GM21528 (cell line): Measurements from ENCODE around the gene WDR1.

ENCODE experiments used
- ATAC-seq: cut with Tn5 transposase; IDR thresholded peaks from one replicate; pipeline ENCODE4 v1.9.1; 2021; ENCODE audit warnings: mild to moderate bottlenecking, moderate library complexity; ENCODE audit not compliant: unreplicated experiment, low FRiP score

WDR1 gene

DNA sequence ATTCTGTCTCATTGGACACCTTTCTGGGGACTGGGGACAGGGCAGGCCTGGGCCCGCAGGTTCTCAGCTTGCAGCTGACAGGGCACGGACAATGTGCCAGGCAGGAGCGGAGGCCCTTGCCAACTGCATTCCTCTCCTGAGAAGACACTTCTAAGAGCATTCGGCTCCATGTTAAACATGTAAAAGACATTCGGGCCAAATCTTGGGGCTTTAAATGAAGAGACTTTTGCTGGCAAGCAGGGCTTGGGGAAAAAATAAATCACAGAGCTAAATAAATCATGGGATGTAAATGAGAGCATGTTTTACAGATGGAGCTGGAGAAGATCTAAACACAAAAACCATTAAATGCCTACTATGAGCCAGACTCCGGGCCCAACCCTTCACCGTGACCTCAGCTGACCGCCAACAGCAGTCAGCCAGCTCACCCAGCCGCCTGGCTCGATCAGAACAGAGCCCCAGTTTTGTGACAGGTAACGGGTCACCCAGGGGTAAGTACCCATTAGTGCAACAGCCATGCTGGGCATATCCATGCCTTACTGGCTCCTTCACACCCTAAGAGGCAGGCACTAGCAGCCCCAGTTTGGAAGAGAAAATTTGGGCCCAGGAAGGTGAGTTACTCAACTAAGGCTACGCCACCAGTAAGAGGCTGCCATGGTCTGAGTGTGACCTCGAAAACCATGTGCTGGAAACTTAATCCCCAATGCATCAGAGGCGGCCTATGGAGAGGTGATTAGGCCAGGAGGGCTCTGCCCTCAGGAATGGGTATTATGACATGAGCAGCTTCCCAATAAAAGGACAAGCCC lies 14.7 kb downstream of the WDR1 start:
- no peak for ATAC-seq

DNA sequence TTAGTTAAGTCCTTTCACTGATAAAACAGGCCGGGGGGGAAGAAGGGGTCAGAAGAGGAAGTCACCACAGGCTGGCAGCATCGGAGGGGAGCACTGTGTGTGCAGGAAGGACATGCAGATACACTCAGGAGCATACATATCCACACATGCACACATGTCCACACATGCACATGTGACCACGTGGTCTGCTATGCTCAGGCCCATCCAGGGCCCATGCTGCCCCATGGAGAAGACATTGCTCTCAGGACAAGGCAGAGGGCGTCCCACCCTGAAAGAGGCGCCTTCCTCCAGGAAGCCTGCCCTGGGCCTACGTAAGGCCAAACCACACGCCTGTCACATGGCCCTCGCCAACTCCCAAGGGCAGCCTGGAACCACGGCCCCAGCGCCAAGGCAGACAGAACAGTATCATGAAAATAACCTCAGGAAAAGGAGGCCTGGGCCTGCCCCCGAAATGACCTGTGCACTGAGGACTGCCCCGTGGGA lies 15.8 kb downstream of the WDR1 start:
- ATAC-seq, result no peak

DNA sequence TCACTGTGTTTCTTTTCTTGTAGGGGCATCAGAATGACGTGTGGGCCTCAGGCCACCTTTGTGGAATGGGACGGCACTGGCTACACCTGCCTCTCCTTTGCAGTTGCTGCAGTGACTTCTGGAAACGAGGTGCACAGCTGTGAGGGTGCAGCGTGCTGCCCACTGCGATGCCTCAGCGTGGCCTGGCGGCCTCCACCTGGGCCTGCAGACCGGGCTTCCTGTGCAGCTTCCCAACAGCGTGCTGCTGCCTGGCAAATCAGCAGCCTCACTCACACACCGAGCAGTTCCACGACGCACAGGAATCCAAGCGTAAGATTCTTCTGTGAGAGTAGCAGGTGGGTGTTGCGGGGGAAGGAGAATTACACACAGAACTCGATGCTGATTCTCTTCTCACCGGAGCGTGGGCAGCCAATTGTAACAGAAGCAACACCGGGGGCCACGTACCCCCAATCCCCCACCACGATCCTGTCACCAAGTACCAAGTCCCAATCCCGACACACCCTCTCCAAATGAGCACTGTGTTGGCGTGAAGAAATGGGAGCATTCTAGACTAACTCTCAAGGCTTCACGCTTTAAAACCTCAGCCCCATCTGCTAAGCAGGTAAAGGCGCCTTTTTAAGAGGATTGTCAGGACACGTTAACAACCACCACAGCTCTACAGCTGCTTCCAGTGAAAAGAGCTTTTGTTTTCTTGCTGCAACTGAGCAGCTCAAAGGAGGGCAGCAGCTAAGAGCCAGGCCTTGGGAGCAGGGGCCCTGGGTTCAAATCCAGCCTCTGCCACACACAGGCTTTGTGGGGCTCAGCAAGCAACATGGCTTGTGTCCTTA lies 16.9 kb downstream of the WDR1 start:
- no peak for ATAC-seq

DNA sequence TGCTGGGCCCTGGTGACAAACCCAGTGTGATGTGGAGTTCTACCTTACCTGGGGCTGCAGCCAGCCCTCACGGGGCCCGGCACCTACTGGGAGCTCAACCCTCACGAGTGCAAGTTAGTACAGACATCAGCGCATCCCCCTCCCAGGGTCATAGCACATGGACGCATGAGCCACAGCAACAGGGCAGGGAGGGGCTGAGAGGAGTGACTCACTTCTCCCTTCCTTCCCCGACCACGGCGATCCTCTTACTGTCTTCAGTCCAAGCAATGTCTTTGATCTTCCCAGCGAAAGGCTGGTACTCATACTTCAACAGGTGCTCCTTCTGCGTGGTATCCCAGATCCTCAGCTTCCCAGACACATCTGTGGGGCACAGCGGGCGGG lies 17.8 kb downstream of the WDR1 start:
- ATAC-seq, result no peak

DNA sequence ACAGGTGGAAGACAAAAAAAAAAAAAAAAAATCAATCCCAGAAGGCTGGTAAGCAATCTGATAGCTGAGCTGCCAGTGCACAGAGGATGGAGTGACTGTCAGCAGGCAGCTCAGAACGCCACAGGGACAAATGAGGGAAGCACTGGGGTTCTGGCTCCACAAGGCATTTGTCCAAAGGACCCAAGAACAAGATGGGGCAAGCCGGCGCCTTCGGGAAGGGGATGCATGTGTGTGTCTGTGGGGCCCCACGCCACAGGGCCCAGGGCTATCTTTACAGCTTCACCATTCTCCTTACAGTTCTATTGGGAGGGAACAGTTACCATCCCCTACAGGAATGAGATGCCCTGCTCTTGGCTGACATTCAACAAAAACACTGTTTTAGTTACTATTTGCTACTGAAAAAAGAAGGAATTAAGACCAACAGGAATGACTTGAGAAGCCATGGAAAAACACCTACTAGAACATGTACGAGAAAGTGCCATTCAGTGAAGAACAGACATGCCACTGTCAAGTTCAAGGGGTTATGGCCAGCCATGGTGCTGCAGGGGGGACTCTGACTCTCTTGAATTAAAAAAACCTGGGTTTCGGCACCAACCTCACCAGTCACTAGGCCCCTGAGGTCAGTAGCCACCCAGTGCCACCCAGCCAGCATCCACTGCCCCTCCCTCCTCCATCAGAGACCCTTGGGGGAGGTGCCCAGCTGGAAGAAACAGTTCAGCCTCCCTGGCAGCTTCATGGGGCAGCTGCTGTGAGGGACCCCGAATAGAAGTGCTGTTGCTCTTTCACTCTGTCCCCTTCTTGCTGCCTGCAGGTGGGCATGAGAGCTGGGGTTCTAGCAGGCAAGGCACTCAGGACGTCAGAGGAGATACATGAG lies 18.5 kb downstream of the WDR1 start:
- no peak for ATAC-seq

DNA sequence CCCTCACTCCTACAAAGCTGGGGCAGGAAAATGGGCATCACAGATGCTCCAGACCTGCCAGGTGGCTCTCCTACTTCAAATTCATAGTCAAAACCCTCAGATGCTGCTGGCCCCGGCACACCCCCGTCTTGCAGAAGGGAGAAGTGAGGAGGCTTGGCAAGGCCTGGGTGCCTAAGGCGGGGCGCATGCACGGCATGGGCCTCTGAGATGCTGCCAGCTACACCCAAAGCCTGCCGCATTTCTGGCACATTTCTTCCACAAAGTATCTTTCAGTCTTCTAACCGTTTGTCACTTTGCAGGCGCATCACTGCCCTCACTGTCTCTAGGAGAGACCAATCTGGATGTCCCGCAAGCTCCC lies 19.6 kb downstream of the WDR1 start:
- ATAC-seq, result no peak

DNA sequence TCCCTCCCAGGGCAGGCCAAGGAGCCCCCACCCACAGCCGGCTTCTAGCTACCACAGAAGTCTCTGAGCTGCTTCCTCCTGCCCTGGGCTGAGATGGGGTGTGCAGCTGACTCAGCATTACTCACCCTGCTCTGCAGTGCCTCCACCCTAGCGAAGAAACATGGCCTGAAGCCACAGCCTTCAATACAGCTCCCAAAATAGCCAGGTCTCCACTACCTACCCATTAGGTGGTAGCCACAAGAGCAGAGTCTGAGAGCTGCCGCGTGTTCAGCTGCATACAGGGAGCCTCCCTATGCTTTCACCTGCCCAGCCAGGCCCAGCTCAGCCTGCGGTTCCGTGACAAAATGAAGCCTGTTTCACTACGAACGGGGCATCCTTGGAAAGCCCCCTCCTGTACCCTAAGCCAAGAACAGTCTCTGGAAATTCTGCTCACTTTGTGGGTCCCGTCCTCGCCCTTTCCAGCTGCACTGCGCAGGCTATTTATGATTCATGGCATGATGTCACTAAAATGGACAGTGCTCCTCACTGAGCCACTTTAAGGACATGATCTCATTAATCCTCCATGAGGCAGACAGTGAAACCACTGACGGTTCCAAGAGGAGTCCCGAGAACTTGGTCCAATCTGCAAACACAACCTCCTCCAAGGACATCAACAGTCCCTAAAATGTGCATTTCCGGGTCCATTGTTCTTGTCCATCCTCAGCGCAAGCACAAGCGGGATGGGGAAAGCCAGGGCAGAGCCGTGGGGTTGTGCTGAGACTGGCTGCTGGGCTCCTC lies 20.2 kb downstream of the WDR1 start:
- ATAC-seq, result peak; percentile 55

DNA sequence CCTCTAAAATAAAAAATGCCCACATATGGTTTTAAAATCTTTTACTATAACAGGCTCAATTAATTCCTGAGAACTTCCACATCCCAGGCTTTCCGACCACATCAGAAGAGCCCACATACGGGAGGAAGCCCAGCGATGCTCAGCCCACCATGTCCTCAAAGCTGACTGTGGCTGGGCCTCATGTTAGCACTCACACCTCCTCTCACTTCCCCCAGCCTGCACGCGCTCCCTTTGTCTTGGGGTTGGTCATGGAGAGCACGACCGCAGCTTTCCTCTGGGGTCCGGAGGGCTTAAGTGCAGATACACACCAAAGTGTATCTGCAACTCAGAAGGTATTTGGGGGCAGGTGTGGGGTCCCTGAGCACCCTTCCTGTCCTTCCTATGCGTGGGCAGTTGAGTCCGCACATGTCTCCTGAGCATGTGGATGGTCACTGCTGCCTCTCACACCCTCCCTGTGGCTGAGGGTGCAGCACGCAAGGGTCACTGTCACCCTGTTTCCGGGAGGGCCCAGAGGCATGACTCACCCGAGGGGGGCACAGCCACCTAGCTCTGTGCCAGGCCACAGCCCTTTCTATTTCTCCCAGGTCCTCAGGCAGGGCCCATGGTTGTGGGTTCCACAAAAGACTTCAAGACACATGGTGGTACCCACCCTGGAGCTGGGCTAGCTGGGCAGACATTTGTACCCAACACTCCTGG lies 21.2 kb downstream of the WDR1 start:
- no peak for ATAC-seq

DNA sequence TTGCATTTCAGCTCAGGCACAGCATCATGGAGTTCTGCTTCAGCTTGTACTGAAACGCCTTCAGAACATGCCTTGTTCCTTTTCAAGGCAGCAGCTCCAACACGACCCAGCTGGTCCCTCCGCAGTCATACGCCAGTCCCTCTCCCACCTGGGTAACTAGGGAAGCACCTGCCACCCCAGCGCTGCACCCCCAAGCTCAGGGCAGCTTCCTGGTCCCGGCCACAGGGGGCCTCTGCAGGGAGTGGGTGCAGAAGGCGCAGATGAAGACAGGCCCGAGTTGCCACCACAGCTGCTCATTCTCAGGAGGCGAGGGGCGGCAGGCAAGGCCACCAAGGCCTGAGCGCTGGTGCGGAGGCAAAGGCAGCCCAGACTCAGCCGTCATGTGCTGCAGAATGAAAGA lies 21.8 kb downstream of the WDR1 start:
- ATAC-seq, result no peak

DNA sequence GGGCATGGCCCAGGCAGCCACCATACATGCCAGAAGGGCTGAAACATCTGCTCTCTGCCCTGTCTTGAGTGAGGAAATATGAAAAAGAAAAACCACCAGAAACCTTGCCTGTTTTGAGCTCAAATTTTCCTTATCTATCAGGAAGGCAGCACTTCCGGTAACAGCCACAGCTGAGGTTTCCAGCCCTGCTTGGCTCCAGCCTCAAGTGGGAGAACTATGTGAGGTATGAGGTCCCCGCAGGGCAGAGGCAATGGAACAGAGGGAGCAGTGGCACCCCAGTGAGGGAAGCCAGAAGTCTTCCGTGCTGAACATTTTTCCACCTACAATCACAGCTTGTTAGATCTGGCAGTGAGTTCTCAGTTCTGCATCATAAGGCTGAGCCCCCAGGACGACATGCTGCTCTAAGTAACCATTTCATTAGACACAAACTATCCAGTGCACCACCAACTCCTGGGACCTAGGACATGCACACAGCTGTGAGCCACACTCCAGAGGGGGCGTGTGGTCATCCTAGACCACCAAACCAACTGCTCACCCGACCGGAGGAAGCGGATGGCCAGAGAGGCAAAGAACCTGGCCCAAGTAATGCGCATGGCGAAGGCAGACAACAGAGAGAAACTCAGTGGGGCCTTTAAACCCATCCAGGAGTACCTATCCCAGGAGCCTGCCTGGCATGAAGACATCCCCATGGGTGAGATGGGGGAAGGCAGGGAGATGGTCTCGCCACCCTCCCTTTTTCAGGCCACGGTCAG lies 22.6 kb downstream of the WDR1 start:
- no peak for ATAC-seq

DNA sequence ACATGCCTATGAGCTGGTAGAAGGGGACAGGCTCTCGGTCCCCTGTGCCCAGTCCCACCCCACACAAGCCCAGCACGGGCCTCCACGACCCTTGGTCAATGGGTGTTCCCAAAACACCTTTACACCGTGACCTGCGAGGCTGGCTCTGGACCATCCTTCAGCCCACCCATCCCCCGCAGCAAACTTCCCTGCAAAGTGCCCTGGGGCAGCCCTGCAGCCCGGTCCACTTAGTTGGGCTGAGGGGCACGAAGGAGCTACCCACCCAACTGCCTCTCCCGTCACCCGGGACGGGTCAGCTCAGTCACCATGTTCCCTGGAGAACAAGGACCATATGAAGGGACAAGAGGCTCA lies 23.4 kb downstream of the WDR1 start:
- ATAC-seq, result no peak

DNA sequence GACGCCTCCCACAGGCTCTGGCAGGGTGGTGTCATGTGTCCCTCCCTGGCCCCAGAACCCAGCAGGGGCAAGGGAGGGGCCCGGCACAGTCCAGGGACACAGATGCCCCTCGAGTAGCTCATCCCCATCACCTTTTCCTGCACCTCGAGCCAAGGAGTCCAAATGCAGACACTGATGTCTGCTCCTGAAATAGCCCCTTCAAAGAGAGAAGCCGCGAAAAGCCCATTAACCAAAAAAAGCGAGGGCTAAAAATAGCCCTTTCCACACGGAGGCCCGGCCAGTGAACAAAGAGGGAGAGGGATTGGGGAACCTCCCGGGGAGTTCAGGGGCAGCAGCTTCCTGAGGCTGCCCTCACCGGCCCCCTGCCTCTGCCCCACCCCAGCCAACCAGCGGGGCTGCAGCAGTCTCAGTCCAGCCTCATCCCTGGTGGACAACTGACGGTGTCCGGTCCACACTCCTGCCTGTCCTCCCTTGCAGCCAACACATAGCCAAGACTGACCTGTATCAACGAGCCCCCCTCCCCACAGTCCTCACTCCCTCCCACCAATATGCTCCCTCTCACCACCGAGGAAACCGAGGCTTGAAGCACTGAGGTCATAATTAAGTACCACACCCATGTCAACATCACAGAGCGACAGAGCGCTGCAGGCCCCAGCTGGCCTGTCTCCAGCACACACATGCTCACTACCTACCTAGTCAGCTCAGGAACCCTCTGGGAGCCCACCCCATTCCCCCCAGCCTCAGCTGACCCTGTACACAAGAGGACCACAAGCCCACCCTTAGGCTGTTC lies 23.9 kb downstream of the WDR1 start:
- no peak for ATAC-seq

DNA sequence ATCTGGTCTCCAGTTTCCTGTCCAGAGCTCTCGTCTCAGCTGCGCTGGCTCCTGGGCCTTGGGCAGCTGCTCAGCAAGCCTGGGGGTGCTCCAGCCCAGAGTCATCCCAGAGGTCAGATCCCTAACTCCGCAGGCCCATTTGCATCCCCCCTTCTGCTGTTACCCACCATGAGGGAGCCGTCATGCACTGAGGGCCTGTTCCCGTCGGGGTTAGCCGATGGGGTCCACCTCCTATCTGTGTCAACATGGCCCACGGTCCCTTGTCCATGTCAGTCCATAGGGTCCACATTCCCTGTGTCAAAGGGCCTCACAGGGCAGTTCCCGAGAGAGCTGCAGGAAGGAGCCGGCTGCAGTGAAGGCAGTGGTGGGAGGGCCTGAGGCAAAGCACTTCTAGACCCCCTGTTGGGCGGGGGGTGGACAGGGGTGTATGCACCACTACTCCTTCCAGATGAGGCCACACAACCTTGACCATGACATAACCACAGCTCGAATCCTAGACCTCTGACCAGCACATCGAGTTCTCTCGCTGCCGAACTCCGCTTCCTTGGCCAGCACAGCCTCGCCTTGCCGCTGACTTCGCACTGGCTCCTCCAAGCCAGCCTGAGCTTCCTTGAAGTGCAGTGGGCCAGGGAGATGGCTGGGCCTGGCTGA lies 24.9 kb downstream of the WDR1 start:
- ATAC-seq, result no peak

DNA sequence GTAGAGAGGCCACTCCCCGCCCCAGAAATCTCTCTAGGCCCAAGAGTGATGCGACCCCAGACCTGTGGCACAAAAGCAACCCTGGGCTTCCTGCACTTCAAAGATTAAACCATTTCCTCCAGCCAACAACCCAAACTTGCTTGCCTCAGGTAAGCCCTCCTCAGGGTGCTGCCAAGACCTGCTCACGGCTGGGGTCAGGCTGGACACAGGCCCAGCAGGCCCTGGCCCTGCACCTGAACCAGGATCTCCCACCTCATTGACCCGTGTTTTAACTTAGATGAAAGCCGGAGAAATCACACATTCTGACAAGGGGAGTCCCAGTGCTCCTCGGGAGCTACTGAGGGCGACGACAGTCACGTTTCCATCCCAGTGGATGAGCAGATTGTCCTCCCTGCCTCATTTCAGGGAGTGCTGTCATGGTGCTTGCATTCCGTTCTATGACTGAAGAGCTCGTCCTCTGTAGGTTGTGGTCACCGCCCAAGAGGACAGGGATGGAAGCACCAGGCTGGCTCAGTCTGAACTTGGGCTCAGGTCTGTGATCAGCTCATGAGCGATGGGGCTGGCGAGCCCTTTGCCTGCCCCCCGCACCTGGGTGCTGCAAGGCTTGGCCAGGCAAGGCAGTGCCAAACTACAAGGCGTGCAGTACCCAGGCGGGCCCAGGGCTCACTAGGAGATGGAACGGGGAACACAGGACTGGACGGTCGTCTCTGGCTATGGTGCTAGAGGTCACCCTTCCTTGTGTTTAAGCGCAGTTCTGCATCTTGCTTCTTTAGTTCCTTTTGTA lies 25.9 kb downstream of the WDR1 start:
- ATAC-seq, result no peak

DNA sequence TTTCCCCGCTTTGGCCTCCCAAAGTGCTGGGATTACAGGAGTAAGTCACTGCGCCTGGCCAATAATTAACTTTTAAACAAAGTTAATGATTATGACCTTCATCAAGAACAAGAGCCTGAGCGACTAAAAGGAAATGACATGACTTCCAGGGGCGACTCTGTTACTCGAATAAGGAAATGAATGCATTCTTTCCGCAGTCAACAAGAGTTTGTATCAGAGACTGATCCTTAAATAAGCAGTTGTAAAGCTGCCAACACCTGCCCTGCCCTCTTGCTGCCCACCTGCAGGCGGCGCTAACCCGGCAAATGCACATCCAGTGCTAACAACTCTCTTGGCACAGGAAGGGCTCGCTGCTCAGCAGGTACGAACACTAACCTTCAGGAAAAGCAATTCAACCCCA lies 27.3 kb downstream of the WDR1 start:
- ATAC-seq, result no peak

DNA sequence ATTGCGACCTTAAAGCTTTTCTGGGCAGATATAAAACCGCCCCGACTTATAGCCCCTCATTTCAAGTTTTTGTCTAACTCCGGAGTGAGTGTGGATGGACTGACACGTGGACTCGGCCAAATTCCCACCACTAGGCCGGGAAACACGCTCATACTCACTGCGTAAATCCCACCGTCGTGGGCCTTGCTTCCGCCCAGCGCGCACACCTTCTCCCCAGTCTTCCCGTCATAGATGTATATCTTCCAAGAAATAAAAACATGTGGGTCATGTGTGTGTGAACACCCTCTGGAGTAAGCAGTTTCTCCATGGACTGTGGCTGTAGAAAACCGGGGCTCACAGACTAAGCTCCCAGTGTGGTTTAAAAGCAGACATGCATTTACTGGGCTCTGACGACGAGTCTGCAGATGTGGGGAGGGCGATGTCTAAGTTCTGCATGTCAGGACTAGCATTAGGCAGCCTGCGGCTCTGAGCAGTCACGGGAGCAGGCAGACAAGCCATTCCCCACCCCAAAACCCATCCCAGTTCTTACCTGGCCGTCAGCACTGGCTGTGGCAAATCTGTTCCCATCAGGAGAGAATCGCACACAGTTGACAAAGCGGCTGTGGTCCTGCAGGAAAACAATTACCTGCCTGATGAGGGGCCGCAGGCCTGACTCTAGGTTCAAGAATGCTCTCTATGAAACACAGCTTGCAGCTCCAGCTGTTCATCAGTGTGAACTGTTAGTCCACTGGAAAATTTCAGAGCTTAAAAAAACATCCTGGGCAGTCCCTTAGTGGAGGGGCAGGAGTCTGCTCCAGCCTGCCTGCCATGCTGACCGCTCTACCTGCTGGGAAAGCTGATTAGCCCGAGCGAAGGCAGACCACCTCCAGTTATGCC lies 28.2 kb downstream of the WDR1 start:
- ATAC-seq, result no peak
